HUES6 (cell line): ENCODE results near the gene MPST.

Experiments used
- H3K27ac ChIP-seq: 2 replicates; pipeline ENCODE4 v1.7.0; 2013; ENCODE audit warnings: low read depth, mild to moderate bottlenecking, low read length, inconsistent platforms
- H3K27me3 ChIP-seq: 2 replicates; pipeline ENCODE4 v1.6.1; 2013; ENCODE audit warnings: low read length; ENCODE audit not compliant: control insufficient read depth, insufficient read depth
- H3K36me3 ChIP-seq: 2 replicates; pipeline ENCODE4 v1.6.1; 2013; ENCODE audit warnings: low read length; ENCODE audit not compliant: control insufficient read depth, insufficient read depth
- H3K4me1 ChIP-seq: 2 replicates; pipeline ENCODE4 v1.6.1; 2013; ENCODE audit warnings: low read length; ENCODE audit not compliant: control insufficient read depth, insufficient read depth
- H3K4me3 ChIP-seq: 2 replicates; pipeline ENCODE4 v1.5.1; 2013; ENCODE audit warnings: low read depth, low read length
- H3K9ac ChIP-seq: one replicate; pipeline ENCODE4 v1.6.1; 2013; ENCODE audit warnings: mild to moderate bottlenecking, low read length
- H3K9me3 ChIP-seq: 2 replicates; pipeline ENCODE4 v1.6.1; 2013; ENCODE audit warnings: low read depth, low read length; ENCODE audit not compliant: control insufficient read depth, insufficient read depth

Gene MPST

DNA sequence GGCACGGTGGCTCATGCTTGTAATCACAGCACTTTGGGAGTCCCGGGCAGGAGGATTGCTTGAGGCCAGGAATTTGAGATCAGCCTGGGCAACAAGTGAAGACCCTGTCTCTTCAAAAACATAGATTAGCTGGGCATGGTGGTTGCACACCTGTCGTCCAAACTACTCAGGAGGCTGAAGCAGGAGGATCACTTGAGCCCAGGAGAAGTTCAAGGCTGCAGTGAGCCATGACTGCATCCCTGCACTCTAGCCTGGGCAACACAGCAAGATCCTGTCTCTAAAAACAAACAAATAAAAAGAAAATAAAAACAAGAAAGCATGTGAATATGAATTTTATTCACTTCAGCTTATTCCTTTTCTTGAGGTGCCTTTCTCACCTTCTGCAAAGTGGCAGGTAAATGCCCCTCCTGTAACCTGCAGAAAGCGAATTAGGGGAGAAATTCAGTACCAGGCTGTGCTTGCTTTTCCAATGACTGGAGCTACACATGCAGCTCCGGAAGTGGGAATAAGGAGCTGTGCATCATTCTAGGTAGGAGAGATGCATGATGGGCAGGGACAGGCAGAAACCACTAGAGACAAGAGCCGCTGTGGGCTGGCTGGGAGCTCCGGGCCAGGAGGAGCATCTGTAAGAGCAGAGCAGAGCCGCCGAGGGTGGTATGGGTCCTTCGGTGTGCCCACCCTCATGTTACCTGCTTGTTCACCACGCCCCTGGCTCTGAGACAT is 17.3 kb downstream of the MPST start:
- H3K4me3 ChIP-seq, result no peak overlapping the region
- peaks cover 27% of the 10 kb centered on the region for H3K4me1 ChIP-seq
- no peak overlapping the region for H3K9ac ChIP-seq
- no peaks in the 10 kb centered on the region for H3K27me3 ChIP-seq
- H3K9me3 ChIP-seq, result no peaks in the 10 kb centered on the region
- H3K27ac ChIP-seq, result no peak overlapping the region
- no peaks in the 10 kb centered on the region for H3K36me3 ChIP-seq

DNA sequence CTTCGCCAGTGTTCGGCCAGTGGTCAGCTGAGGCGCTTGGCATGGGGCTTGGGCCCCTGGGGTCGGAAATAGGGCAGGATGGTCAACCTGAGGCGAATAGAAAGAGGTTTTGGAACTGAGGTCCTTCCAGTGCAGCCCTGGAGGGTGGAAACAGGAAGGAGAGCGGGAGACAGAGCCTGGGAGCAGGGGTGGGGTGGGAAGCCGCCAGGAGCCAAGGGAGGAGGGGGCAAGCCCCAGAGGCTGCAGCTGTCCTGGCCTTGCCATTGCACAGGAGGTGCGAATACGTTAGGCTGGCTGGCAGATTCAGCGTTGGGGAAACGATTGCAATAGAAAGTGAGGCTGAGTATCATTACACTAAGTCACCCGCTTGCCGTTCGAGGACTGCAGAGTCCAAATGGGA is 18.1 kb downstream of the MPST start:
- no peak overlapping the region for H3K9ac ChIP-seq
- H3K4me1 ChIP-seq, result peaks cover 20% of the 10 kb centered on the region
- H3K27ac ChIP-seq, result no peak overlapping the region
- H3K9me3 ChIP-seq, result no peaks in the 10 kb centered on the region
- no peak overlapping the region for H3K4me3 ChIP-seq
- H3K36me3 ChIP-seq, result no peaks in the 10 kb centered on the region
- H3K27me3 ChIP-seq, result no peaks in the 10 kb centered on the region

DNA sequence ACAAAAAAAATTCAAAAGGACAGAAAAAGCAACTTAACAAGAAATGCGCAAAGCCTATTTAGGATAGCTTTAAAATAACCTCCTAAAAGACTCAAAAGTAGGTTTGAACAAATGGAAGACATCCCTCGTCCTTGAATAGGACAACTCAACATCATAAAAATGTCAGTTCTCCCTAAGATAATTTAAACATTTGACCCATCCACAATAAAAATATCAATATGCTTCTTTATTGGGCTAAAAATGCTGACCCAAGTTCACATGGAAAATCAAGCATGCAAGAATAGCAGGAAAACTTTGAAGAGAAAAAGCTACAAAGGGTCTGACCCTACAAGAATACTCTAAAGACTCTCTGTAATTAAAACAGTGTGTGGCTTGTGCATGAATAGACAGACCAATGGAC is 19.9 kb downstream of the MPST start:
- Histone ChIP-seq H3K36me3 (no peaks in the 10 kb centered on the region), H3K4me1 (peaks cover 17% of the 10 kb centered on the region), H3K27ac (no peak overlapping the region), H3K27me3 (no peaks in the 10 kb centered on the region), H3K9me3 (no peaks in the 10 kb centered on the region), H3K4me3 (no peak overlapping the region), H3K9ac (no peak overlapping the region)

DNA sequence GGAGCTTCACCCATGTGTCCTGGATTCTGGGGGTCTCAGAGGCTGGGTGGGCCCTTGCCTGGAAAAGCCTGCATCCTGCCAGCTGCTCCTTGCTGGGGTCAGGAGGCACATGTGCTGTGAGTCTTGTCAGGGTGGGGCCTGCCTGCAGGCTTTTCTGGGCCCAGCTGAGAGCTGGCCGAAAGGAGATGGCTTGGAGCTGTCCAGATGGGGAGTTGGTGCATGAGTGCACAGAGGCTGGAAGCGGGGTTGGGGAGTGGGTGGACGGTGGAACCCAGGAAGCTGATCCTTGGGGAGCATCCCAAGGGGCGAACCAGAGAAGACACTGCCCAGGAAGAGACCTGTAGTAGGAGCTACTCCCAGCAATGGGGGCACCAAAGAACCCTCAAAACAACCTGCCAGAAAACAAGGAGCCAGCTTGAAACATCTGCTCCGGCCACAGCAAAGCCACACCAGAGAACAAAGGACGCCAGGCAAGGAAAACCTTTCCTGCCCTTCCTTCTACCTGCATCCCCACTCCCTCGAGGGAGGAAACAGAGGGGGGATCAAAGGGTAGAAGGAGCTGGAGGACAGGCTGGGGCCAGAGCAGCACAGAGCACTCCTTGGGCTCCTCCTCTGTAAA is 23.8 kb downstream of the MPST start:
- H3K4me3 ChIP-seq, result no peak overlapping the region
- no peaks in the 10 kb centered on the region; the same call in 1 of the 2 replicates for H3K27me3 ChIP-seq
- peaks cover 17% of the 10 kb centered on the region for H3K4me1 ChIP-seq
- H3K9ac ChIP-seq, result no peak overlapping the region
- H3K9me3 ChIP-seq, result no peaks in the 10 kb centered on the region
- no peaks in the 10 kb centered on the region for H3K36me3 ChIP-seq
- H3K27ac ChIP-seq, result no peak overlapping the region

DNA sequence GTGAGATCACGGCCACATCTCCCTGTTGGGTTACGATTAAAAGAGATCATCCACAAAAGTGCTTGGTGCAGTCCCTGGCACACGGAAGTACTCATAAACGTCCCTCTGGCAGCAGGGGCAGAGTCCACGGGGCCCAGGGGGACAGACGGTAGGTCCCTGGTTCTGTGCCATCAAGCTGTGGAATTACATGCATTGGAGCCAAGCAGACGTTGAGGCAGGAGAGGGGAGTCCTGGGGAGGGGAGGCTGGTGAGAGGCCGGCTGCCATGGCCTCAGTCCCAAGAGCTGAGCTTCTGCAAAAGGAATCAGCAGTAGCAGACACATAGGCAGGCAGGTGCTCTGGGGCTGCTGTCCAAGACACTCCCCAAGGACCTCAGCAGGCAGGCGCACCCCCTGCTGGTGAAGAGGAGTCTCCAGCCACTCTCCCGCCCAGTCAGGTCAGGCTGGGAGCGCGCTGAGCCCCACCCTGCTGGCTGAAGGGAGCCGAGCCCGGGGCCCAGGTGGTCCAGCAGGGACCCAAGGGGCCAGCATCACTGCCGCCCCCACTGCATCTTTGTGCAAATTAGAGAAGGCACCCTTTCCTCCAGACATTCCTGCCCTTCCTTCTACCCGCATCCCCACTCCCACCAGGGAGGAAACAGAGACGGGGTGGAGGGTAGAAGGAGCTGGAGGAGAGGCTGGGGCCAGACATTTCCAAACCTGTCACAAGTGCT is 24.4 kb downstream of the MPST start:
- H3K9me3 ChIP-seq, result no peaks in the 10 kb centered on the region
- H3K9ac ChIP-seq, result no peak overlapping the region
- H3K36me3 ChIP-seq, result no peaks in the 10 kb centered on the region
- no peak overlapping the region for H3K27ac ChIP-seq
- peaks cover 17% of the 10 kb centered on the region for H3K4me1 ChIP-seq
- H3K4me3 ChIP-seq, result no peak overlapping the region
- no peaks in the 10 kb centered on the region; the same call in 1 of the 2 replicates for H3K27me3 ChIP-seq

DNA sequence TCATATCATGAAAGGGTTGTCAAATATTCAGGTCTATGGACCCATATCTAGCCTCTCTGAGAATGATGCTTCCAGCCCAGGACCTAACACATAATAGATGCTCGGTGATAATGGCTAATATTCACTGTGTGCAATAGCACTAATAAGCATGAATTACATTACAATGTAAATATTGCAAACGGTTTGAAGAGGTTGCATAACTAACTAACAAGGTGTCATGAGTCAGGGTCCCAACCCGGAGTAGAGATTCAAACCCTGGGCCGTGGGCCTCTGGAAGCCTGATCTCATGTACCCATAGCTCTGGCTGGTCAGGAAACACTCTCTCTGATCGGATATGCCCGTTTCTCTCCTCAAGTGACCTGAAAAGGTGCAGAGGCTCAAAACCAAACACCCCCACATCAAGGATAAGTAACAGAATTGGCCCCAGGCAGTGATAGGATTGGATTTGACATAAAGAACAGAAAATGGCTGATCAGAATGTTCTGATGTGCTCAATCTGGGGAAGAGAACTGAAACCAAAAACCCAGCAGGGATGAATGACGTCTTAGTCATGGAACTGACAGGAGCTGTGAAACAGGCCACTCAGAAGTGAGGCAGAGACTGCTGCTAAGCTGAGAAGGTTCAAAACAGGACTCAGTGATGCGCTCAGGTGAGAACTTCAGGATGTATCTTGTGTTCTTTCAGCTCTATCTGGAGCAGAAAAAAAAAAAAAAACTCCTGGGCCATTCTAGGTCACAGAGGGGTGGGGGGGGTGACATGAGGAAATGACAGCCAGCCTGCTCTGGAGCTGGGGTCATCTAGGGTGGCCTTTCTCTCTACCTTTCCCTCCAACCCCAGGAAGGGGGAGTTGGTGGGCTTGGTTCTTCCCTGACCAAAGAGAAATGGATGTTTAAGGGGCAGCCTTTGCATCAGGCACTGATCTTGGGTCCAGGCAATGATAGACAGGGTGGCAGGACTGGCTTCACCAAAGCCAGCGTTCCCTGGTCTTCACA is 25.4 kb downstream of the MPST start:
- no peaks in the 10 kb centered on the region for H3K9me3 ChIP-seq
- no peak overlapping the region for H3K9ac ChIP-seq
- no peak overlapping the region for H3K27ac ChIP-seq

DNA sequence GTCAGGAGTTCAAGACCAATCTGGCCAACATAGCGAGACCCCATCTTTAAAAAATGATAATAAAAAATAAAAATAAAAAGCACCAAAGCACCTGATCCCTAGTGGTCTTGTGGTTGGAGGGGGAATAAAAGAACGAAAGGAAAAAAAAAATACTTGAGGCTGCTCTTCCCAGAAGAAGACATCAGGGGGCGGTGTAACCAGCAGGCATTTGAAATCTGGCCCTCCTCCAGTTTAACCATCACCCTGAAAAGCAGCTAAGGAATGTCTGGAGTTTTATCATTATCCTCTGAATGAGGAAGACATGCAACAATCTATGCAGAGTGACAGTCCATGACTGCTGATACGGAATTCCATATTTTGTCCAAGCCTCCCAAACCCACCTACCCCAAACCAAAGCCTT is 26.4 kb downstream of the MPST start:
- peaks cover 6% of the 10 kb centered on the region; the same call in 1 of the 2 replicates for H3K27me3 ChIP-seq
- H3K9me3 ChIP-seq, result no peaks in the 10 kb centered on the region
- no peak overlapping the region for H3K4me3 ChIP-seq
- no peak overlapping the region for H3K9ac ChIP-seq
- H3K27ac ChIP-seq, result no peak overlapping the region
- no peaks in the 10 kb centered on the region for H3K36me3 ChIP-seq
- peaks cover 13% of the 10 kb centered on the region for H3K4me1 ChIP-seq

More for the DNA sequence above, 25.4 kb downstream of the MPST start:
- Histone ChIP-seq H3K4me1 (peaks cover 17% of the 10 kb centered on the region), H3K36me3 (no peaks in the 10 kb centered on the region), H3K4me3 (no peak overlapping the region), H3K27me3 (no peaks in the 10 kb centered on the region; the same call in 1 of the 2 replicates)

DNA sequence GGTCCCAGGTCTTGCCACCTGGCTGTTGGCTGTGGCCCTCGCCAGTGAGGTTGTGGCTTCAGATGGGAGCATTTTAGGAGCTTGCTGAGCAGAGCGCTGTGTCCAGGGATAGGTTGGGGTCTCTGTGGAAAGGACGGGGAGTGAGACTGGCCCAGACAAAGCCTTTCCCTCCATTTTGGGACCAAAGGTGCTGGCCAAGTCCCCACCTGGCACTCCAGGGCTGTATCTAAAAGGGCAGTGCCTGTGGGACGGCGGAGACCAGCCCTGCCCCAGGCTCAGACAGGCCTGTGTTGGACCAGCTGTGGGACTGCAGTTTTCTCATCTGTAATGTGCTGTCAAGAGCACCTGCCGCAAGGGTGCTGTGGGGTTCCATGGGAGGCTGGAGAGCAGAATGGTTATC is 27.0 kb downstream of the MPST start:
- H3K4me3 ChIP-seq, result no peak overlapping the region
- no peak overlapping the region for H3K27ac ChIP-seq
- no peaks in the 10 kb centered on the region for H3K9me3 ChIP-seq
- no peaks in the 10 kb centered on the region for H3K36me3 ChIP-seq
- H3K9ac ChIP-seq, result no peak overlapping the region
- H3K4me1 ChIP-seq, result peaks cover 11% of the 10 kb centered on the region
- H3K27me3 ChIP-seq, result peaks cover 6% of the 10 kb centered on the region; the same call in 1 of the 2 replicates

DNA sequence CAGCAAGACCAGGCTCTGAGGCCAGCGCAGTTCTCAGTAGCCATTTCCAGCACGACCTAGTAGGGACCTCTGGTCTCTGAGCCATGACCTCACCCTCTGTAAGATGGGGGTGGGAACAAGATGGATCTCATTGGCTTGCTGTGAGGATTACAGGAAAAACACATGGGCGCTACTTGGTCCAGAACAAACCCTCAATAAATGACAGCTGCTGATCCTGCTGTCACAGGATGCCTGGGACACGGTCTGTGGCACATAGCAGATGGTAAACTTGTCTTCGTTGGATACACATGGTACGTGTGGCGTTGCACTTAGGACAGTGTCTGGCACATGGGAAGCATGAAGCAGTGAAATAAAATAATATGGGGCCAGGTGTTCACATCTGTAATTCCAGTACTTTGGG is 27.5 kb downstream of the MPST start:
- Histone ChIP-seq H3K4me1 (peaks cover 11% of the 10 kb centered on the region), H3K9me3 (no peaks in the 10 kb centered on the region), H3K27me3 (peaks cover 6% of the 10 kb centered on the region; the same call in 1 of the 2 replicates), H3K27ac (no peak overlapping the region), H3K4me3 (no peak overlapping the region), H3K36me3 (no peaks in the 10 kb centered on the region), H3K9ac (no peak overlapping the region)

DNA sequence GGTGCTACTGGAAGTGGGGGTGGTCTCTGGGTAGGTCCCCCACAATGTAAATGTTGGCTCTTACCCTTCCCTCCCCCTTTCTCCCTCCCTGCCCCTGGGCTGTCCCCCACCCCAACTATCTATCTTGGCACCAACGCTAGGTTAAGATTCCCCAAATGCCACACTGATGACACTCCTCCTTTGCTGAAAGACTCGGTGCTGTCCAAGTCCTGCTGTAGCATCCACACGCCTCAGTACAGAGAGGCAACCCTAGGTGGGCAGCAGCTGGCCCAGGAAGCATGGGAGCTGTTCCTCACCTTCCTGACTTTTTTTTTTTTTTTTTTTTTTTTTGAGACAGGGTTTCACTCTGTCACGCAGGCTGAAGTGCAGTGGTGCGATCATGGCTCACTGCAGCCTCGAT is 28.6 kb downstream of the MPST start:
- no peak overlapping the region for H3K27ac ChIP-seq
- H3K4me3 ChIP-seq, result no peak overlapping the region
- peaks cover 6% of the 10 kb centered on the region; the same call in 1 of the 2 replicates for H3K27me3 ChIP-seq
- peaks cover 15% of the 10 kb centered on the region for H3K4me1 ChIP-seq
- no peak overlapping the region for H3K9ac ChIP-seq
- H3K9me3 ChIP-seq, result no peaks in the 10 kb centered on the region
- H3K36me3 ChIP-seq, result no peaks in the 10 kb centered on the region
